Erythroblast (primary cell): ENCODE measurements around the gene ARAP2.

Experiments used
- GATA1 ChIP-seq: IDR thresholded peaks from 2 replicates; pipeline ENCODE4 v1.6.1; 2011; ENCODE audit warnings: low read depth, mild to moderate bottlenecking, control low read depth, low read length, moderate library complexity
- POLR2A ChIP-seq: IDR thresholded peaks from 2 replicates; pipeline ENCODE4 v1.6.1; 2011; ENCODE audit warnings: mild to moderate bottlenecking, low read length

DNA sequence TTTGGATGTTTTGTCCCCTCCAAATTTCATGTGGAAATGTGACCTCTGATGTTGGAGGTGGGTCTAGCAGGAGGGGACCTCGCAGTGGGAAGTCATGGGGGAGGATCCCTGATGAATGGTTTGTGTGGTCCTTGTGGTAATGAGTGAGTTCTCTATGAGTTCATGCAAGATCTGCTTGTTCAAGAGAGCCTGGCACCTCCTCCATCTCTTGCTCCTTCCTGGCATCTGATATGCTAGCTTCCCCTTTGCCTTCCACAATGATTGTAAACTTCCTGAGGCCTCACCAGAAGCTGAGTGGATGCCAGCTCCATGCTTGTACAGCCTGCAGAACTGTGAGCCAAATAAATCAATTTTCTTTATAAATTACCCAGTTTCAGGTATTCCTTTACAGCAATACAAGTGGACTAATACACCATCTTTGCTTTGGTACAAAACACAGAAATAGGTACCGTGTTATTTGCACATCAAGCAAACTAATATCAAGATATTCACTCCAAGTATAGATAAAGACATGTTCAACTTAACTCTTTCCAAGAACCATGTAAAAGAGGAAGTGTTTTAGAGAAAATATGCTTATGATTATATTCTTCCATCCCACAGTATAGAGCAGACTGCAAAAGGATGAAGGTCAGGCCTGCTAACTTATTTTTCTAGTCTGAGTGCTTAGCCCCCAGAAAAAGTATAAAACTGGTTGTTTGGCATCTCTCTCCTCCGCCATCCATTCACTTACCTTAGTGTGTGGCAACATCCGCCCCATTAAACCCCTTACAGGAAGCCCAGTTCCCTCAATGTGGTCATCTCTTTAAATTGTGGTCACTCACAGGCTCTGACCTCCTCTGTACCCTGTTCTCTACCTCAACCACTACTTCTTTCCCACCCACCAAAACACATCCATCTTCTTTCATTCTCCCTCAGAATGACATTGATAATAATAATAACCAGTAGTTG, 6.7 kb downstream of the ARAP2 start:
- TF ChIP-seq POLR2A, result no peak
- TF ChIP-seq GATA1, result no peak
